Liver (tissue), 9 donors: ENCODE data around the gene GLUD1. TPM values are rescaled to one million over a fixed set of nuclear protein-coding genes. Genes with fewer than 3 reads are reported as not detected.
"Not testable (repeated sequence)": the region's sequence is repeated elsewhere in the genome, so short reads cannot be mapped to it uniquely, and the experiment has no call there.

ENCODE experiments used
- DNase-seq: peaks from one replicate; pipeline ENCODE4 v3.0.0-alpha.2; 2017; ENCODE audit warnings: low spot score
- H3K27ac ChIP-seq, 2 donors: one replicate each; pipeline ENCODE4 v1.7.0; 2013; ENCODE audit warnings: inconsistent platforms in 2 of 2, low read length in 2 of 2, control low read depth in 1 of 2, low read depth in 1 of 2, mild to moderate bottlenecking in 1 of 2
- H3K27me3 ChIP-seq, 4 donors: one replicate each; pipeline versions ENCODE4 v1.6.1 to v1.7.0; 2013; ENCODE audit warnings: low read length in 3 of 4, inconsistent platforms in 1 of 4, mild to moderate bottlenecking in 1 of 4, moderate library complexity in 1 of 4; ENCODE audit not compliant: control insufficient read depth in 4 of 4, insufficient read depth in 4 of 4
- H3K36me3 ChIP-seq, 4 donors: one replicate each; pipeline versions ENCODE4 v1.6.1 to v1.7.0; 2013; ENCODE audit warnings: low read length in 3 of 4, mild to moderate bottlenecking in 3 of 4, low read depth in 1 of 4, moderate library complexity in 1 of 4; ENCODE audit not compliant: control insufficient read depth in 4 of 4, insufficient read depth in 3 of 4
- H3K4me1 ChIP-seq, 4 donors: one replicate each; pipeline versions ENCODE4 v1.6.1 to v1.7.0; 2013; ENCODE audit warnings: low read length in 3 of 4, mild to moderate bottlenecking in 3 of 4, moderate library complexity in 1 of 4; ENCODE audit not compliant: control insufficient read depth in 4 of 4, insufficient read depth in 4 of 4
- H3K4me3 ChIP-seq, 3 donors: one replicate each; pipeline versions ENCODE4 v1.6.1 to v1.7.0; 2013; ENCODE audit warnings: low read length in 3 of 3, control low read depth in 1 of 3, low read depth in 1 of 3, mild to moderate bottlenecking in 1 of 3
- H3K9ac ChIP-seq, 2 donors: one replicate each; pipeline ENCODE4 v1.7.0; 2013; ENCODE audit warnings: low read length in 2 of 2, mild to moderate bottlenecking in 2 of 2, moderate library complexity in 2 of 2, control low read depth in 1 of 2, low read depth in 1 of 2
- H3K9me3 ChIP-seq, 4 donors: one replicate each; pipeline versions ENCODE4 v1.6.1 to v1.7.0; 2013; ENCODE audit warnings: low read length in 3 of 4; ENCODE audit not compliant: control insufficient read depth in 4 of 4
- ATF3 ChIP-seq: IDR thresholded peaks from 2 replicates; pipeline ENCODE4 v1.6.1; 2016; ENCODE audit warnings: antibody characterized with exemption
- EGR1 ChIP-seq, 2 donors: IDR thresholded peaks; 2 replicates each; pipeline ENCODE4 v1.6.1; 2016 to 2018; ENCODE audit warnings: antibody characterized with exemption in 2 of 2, low read depth in 2 of 2
- FOXA1 ChIP-seq: IDR thresholded peaks from 2 replicates; pipeline ENCODE4 v1.6.1; 2016; ENCODE audit warnings: antibody characterized with exemption
- GABPA ChIP-seq, 2 donors: IDR thresholded peaks in 1 of 2; conservative IDR thresholded peaks in 1 of 2; 2 replicates each; pipeline ENCODE4 v1.6.1; 2016; ENCODE audit warnings: antibody characterized with exemption in 2 of 2, mild to moderate bottlenecking in 1 of 2, moderate library complexity in 1 of 2
- HNF4A ChIP-seq, 2 donors: conservative IDR thresholded peaks; 2 replicates each; pipeline ENCODE4 v1.6.1; 2016; ENCODE audit warnings: antibody characterized with exemption in 2 of 2, mild to moderate bottlenecking in 2 of 2
- HNF4G ChIP-seq: IDR thresholded peaks from 2 replicates; pipeline ENCODE4 v1.6.1; 2016; ENCODE audit warnings: antibody characterized with exemption
- JUND ChIP-seq, 2 donors: IDR thresholded peaks; 2 replicates each; pipeline ENCODE4 v1.6.1; 2016; ENCODE audit warnings: antibody characterized with exemption in 2 of 2
- NR2F2 ChIP-seq: IDR thresholded peaks from 2 replicates; pipeline ENCODE4 v1.6.1; 2016; ENCODE audit warnings: antibody characterized with exemption
- RAD21 ChIP-seq, 2 donors: IDR thresholded peaks; 2 replicates each; pipeline ENCODE4 v1.6.1; 2016; ENCODE audit warnings: antibody characterized with exemption in 2 of 2, mild to moderate bottlenecking in 2 of 2
- RXRA ChIP-seq, 2 donors: IDR thresholded peaks; 2 replicates each; pipeline ENCODE4 v1.6.1; 2017 to 2018; ENCODE audit warnings: antibody characterized with exemption in 2 of 2, mild to moderate bottlenecking in 1 of 2
- SP1 ChIP-seq: IDR thresholded peaks from 2 replicates; pipeline ENCODE4 v1.6.1; 2018; ENCODE audit warnings: antibody characterized with exemption, mild to moderate bottlenecking
- YY1 ChIP-seq: IDR thresholded peaks from 2 replicates; pipeline ENCODE4 v1.6.1; 2016; ENCODE audit warnings: antibody characterized with exemption, mild to moderate bottlenecking
- ZBTB33 ChIP-seq: IDR thresholded peaks from 2 replicates; pipeline ENCODE4 v1.6.1; 2016; ENCODE audit warnings: antibody characterized with exemption
- WGBS: extraction: QIAGEN DNeasy Blood & Tissue Kit; methylation state at CpG from one replicate; pipeline ENCODE4 v1.1.7; 2013; 5-methylcytosine and 5-hydroxymethylcytosine counted together
- polyA plus RNA-seq, 2 donors: library from polyadenylated mRNA; stranded (reverse) in 1 of 2; unstranded in 1 of 2; fragments of 200-250 nt in 1 of 2; fragments of >200 nt in 1 of 2; fragmentation: Nextera tagmentation in 1 of 2; extraction: Ambion mirVana in 1 of 2; gene quantifications; one replicate each; pipeline versions ENCODE4 v1.2.1 to v1.2.3, GENCODE V29; 2013 to 2015
- total RNA-seq, 2 donors: library from RNA; depleted of rRNA; stranded (reverse); fragments of >200 nt; gene quantifications; one replicate each; pipeline ENCODE4 v1.2.3, GENCODE V29; 2014
- TF ChIP-seq, protein P1 (sequence below): IDR thresholded peaks from 2 replicates; pipeline ENCODE4 v1.6.1; 2016; ENCODE audit warnings: antibody characterized with exemption
- TF ChIP-seq, protein P2 (sequence below): fragments of 150-350 bp; IDR thresholded peaks from 2 replicates; pipeline ENCODE4 v1.5.1; 2017; ENCODE audit warnings: improper control_type of control experiment, low read depth, low read length; ENCODE audit not compliant: missing input control
- donor health status: healthy.
- donor health status: healthy.
- donor health status: healthy.
- donor health status: healthy.
- donor health status: healthy.

Gene GLUD1
- total and polyA plus RNA-seq, 4 donors, result 335 to 601 (median 417) TPM

GRCh38 chr10:87080621-87081020, 14.0 kb downstream of the GLUD1 start:
- H3K4me3 ChIP-seq, H3K36me3 ChIP-seq, H3K27ac ChIP-seq, DNase-seq, H3K9ac ChIP-seq, H3K27me3 ChIP-seq, H3K9me3 ChIP-seq: not testable (repeated sequence)
- WGBS, result 99% methylated on average over 26 of the region's 31 CpGs
- H3K4me1 ChIP-seq, result peaks cover 3 to 24% (median 11%) of the 10 kb centered on the region in 4 donors

DNA sequence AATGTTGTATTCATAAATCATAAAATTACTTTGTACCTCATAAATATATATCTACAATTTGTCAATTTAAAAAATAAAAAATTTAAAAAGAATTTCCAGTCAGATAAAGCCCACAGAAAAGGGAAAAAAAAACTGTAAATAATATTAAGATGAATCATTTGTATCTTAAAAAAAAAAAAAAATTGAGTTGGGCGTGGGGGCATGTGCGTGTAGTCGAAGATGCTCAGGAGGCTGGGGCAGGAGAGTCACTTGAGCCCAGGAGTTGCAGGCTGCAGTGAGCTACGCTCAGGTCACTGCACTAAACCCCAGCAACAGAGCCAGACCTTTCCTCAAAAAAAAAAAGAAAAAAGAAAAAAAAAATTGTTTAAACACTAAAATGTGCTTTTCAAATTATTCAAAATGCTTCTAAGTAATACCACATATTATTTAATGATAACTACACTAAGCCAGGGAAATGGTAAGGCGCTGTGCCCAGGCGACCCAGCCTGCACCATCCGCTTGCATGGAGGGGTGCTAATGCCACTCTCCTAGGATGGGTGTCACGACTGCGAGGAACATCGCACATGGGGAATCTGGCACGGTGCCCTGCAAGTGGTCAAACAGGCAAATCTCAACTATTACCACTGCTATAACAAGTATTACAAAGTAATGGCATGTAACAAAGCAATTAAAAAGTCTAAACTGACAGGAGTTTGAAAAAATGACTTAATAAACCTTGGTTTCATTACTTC, 15.4 kb downstream of the GLUD1 start:
- TF ChIP-seq, protein P1, sequence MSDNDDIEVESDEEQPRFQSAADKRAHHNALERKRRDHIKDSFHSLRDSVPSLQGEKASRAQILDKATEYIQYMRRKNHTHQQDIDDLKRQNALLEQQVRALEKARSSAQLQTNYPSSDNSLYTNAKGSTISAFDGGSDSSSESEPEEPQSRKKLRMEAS, result no peak
- TF ChIP-seq RXRA (IDR thresholded peaks at IDR 0.05) (no peak), GABPA (IDR thresholded peaks at IDR 0.05 in 1 of 2, conservative IDR thresholded peaks at IDR 0.05 in 1 of 2) (no peak), YY1 (no peak), SP1 (no peak), ATF3 (no peak), JUND (IDR thresholded peaks at IDR 0.05) (no peak), HNF4A (conservative IDR thresholded peaks at IDR 0.05) (no peak), ZBTB33 (no peak)
- peaks cover 3 to 13% (median 10%) of the 10 kb centered on the region in 4 donors for H3K4me1 ChIP-seq
- H3K27me3 ChIP-seq, result no peaks in the 10 kb centered on the region
- no peak for DNase-seq
- H3K9ac ChIP-seq, result no peak overlapping the region
- H3K27ac ChIP-seq, result no peak overlapping the region
- WGBS, result 69% methylated on average over 11 of the region's 11 CpGs
- no peak overlapping the region for H3K4me3 ChIP-seq
- H3K9me3 ChIP-seq, result no peaks in the 10 kb centered on the region
- H3K36me3 ChIP-seq, result peaks cover 2 to 6% (median 3%) of the 10 kb centered on the region in 4 donors

DNA sequence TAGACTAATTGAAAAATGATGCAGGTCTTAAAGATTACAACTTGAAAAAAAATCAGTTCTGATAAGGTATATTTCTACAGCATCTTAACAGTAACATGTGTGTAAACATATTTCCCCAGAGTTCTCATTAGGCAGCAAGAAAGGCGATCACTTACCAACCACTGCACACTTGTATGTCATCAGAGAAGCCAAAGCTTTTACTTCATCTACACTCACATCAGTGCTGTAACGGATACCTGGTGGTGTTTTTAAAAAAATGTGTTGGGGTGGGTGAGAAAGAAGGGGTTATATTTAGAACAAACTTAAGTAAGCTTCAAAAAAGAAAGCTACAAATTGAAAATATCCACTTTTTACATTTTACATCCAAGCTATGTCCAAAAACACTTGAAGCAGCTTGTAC, 18.2 kb downstream of the GLUD1 start:
- not testable (repeated sequence) for H3K4me3 ChIP-seq, H3K9me3 ChIP-seq, H3K27me3 ChIP-seq, H3K27ac ChIP-seq, DNase-seq, H3K9ac ChIP-seq, H3K4me1 ChIP-seq
- peaks cover 6 to 27% (median 8%) of the 10 kb centered on the region in 4 donors for H3K36me3 ChIP-seq
- 89% methylated on average over 2 of the region's 2 CpGs for WGBS

DNA sequence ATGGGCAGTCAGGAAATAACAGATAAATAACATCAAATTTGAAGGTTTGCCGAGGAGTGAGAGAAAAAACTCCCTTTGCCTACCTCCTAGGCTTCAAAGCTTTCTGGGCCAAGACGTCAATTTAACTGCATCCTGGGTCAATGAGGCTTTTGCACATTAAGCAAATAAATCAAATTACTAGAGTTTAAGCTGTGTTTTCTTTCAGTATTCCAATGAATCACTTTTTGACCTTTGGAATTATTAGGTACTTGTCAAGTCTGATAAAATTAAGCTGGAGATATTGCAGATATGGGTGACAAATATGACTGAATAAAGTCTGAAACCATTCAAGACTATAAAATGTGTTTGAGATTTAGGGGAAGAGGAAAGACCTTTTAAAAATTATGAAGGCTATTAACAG, 22.2 kb downstream of the GLUD1 start:
- Histone ChIP-seq H3K4me1 (peaks cover 1 to 18% (median 15%) of the 10 kb centered on the region in 4 donors), H3K9me3 (no peaks in the 10 kb centered on the region), H3K27ac (no peak overlapping the region), H3K27me3 (no peaks in the 10 kb centered on the region), H3K9ac (no peak overlapping the region), H3K36me3 (peaks cover 9 to 49% (median 25%) of the 10 kb centered on the region in 4 donors), H3K4me3 (no peak overlapping the region)
- no peak for TF ChIP-seq NR2F2
- TF ChIP-seq RAD21 (IDR thresholded peaks at IDR 0.05), result no peak
- TF ChIP-seq HNF4A (conservative IDR thresholded peaks at IDR 0.05), result no peak
- TF ChIP-seq FOXA1, result no peak
- no peak for TF ChIP-seq JUND (IDR thresholded peaks at IDR 0.05)
- no peak for TF ChIP-seq SP1
- TF ChIP-seq, protein P2, sequence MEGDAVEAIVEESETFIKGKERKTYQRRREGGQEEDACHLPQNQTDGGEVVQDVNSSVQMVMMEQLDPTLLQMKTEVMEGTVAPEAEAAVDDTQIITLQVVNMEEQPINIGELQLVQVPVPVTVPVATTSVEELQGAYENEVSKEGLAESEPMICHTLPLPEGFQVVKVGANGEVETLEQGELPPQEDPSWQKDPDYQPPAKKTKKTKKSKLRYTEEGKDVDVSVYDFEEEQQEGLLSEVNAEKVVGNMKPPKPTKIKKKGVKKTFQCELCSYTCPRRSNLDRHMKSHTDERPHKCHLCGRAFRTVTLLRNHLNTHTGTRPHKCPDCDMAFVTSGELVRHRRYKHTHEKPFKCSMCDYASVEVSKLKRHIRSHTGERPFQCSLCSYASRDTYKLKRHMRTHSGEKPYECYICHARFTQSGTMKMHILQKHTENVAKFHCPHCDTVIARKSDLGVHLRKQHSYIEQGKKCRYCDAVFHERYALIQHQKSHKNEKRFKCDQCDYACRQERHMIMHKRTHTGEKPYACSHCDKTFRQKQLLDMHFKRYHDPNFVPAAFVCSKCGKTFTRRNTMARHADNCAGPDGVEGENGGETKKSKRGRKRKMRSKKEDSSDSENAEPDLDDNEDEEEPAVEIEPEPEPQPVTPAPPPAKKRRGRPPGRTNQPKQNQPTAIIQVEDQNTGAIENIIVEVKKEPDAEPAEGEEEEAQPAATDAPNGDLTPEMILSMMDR, result no peak
- TF ChIP-seq EGR1 (IDR thresholded peaks at IDR 0.05; ENCODE audit: low read depth in 2 of 2), result no peak
- TF ChIP-seq HNF4G, result no peak
- 43% methylated on average over 2 of the region's 2 CpGs for WGBS
- DNase-seq, result no peak
